HG02870 (cell line): Measurements from ENCODE around the gene HEXD.

Experiments
- ATAC-seq: cut with Tn5 transposase; IDR thresholded peaks from one replicate; pipeline ENCODE4 v1.9.1; 2021; ENCODE audit warnings: mild to moderate bottlenecking, moderate library complexity; ENCODE audit not compliant: unreplicated experiment

Gene HEXD

GRCh38 chr17:82414548-82415281 is 3.4 kb upstream of the HEXD start:
- no peak for ATAC-seq

GRCh38 chr17:82415336-82415735 is 2.8 kb upstream of the HEXD start:
- no peak for ATAC-seq

- ATAC-seq: no peak
Measured at GRCh38 chr17:82415786-82416185, 2.4 kb upstream of the HEXD start.

GRCh38 chr17:82416264-82416663 is 1.9 kb upstream of the HEXD start:
- ATAC-seq: no peak

GRCh38 chr17:82416771-82417170 is 1.4 kb upstream of the HEXD start:
- no peak for ATAC-seq

GRCh38 chr17:82419540-82419939 is 1.4 kb downstream of the HEXD start:
- no peak for ATAC-seq

GRCh38 chr17:82424001-82424862 is 6.1 kb downstream of the HEXD start:
- ATAC-seq: no peak

GRCh38 chr17:82424863-82425159 is 6.7 kb downstream of the HEXD start:
- no peak for ATAC-seq

GRCh38 chr17:82428546-82428945 is 10.4 kb downstream of the HEXD start:
- no peak for ATAC-seq

- ATAC-seq: no peak
Measured at GRCh38 chr17:82429824-82430223, 11.7 kb downstream of the HEXD start.

- no peak for ATAC-seq
Measured at GRCh38 chr17:82432017-82432416, 13.9 kb downstream of the HEXD start.

GRCh38 chr17:82433560-82434215 is 15.5 kb downstream of the HEXD start:
- ATAC-seq: no peak

GRCh38 chr17:82434216-82434565 is 16.0 kb downstream of the HEXD start:
- ATAC-seq: no peak

- no peak for ATAC-seq
Measured at GRCh38 chr17:82435103-82435502, 17.0 kb downstream of the HEXD start.

GRCh38 chr17:82435601-82436583 is 17.7 kb downstream of the HEXD start:
- no peak for ATAC-seq

- ATAC-seq: no peak
Measured at GRCh38 chr17:82436601-82437324, 18.6 kb downstream of the HEXD start.

- ATAC-seq: no peak
Measured at GRCh38 chr17:82437325-82437668, 19.1 kb downstream of the HEXD start.

GRCh38 chr17:82438401-82439193 is 20.4 kb downstream of the HEXD start:
- ATAC-seq: no peak

GRCh38 chr17:82439194-82439828 is 21.2 kb downstream of the HEXD start:
- ATAC-seq: no peak
